Measurements from ENCODE around the gene TXLNB.

DNA sequence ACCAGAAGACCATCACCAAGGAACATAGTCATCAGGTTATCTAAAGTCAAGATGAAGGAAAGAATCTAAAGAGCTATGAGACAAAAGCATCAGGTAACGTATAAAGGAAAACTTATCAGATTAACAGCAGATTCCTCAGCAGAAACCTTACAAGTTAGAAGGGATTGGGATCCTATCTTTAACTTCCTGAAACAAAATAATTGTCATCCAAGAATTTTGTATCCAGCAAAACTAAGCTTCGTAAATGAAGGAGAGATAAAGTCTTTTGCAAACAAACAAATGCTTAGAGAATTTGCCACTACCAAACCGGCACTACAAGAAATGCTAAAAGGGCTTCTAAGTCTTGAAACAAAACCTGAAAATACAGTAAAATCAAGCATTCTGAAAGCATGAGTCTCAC is 86.0 kb downstream of the TXLNB start:
- no peak for TF ChIP-seq POLR2A (IDR thresholded peaks at IDR 0.05)
- TF ChIP-seq, protein P1, sequence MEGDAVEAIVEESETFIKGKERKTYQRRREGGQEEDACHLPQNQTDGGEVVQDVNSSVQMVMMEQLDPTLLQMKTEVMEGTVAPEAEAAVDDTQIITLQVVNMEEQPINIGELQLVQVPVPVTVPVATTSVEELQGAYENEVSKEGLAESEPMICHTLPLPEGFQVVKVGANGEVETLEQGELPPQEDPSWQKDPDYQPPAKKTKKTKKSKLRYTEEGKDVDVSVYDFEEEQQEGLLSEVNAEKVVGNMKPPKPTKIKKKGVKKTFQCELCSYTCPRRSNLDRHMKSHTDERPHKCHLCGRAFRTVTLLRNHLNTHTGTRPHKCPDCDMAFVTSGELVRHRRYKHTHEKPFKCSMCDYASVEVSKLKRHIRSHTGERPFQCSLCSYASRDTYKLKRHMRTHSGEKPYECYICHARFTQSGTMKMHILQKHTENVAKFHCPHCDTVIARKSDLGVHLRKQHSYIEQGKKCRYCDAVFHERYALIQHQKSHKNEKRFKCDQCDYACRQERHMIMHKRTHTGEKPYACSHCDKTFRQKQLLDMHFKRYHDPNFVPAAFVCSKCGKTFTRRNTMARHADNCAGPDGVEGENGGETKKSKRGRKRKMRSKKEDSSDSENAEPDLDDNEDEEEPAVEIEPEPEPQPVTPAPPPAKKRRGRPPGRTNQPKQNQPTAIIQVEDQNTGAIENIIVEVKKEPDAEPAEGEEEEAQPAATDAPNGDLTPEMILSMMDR (IDR thresholded peaks at IDR 0.05): no peak
